H1 (cell line): ENCODE results near the gene MLYCD. TPM values are rescaled to one million over a fixed set of nuclear protein-coding genes. Genes with fewer than 3 reads are reported as not detected.

Experiments used
- CTCF ChIA-PET: fragments of 300-600 bp; sonication (Branson Sonifier 250); formaldehyde crosslinking; loops from one replicate; lab custom pipeline; 2021; ENCODE audit not compliant: partially characterized antibody; lab: Charles Lee
- POLR2A ChIA-PET: fragments of 300-600 bp; sonication (Branson Sonifier 250); formaldehyde crosslinking; loops from one replicate; lab custom pipeline; 2021; ENCODE audit warnings: inconsistent platforms; ENCODE audit not compliant: partially characterized antibody; lab: Charles Lee
- DNase-seq, 2 experiments: peaks; one replicate each; pipeline versions ENCODE4 v3.0.0 to v3.0.0-alpha.2; 2010 to 2022; ENCODE audit warnings: low spot score in 2 of 2, low read depth in 1 of 2, mixed read lengths in 1 of 2
- FAIRE-seq: peaks from 2 replicates; lab custom pipeline; 2011; peaks lifted over from hg19 to GRCh38; lab: Jason Lieb, UNC
- H2AFZ ChIP-seq: 2 replicates; pipeline ENCODE4 v1.8.1; 2012; ENCODE audit warnings: low read length, inconsistent platforms
- H2AK5ac ChIP-seq: 2 replicates; pipeline ENCODE4 v1.6.1; 2013; ENCODE audit warnings: low read depth, low read length
- H2BK120ac ChIP-seq: replicated peaks from 2 replicates; pipeline ENCODE3; 2013; ENCODE audit warnings: low read depth, low read length, inconsistent platforms
- H2BK12ac ChIP-seq: 2 replicates; pipeline ENCODE4 v1.6.1; 2013; ENCODE audit warnings: low read depth, low read length
- H2BK15ac ChIP-seq: 2 replicates; pipeline ENCODE4 v1.6.1; 2013; ENCODE audit warnings: low read length
- H2BK20ac ChIP-seq: 2 replicates; pipeline ENCODE4 v1.6.1; 2013; ENCODE audit warnings: low read length
- H2BK5ac ChIP-seq: 2 replicates; pipeline ENCODE4 v1.6.1; 2013; ENCODE audit warnings: low read depth, low read length
- H3K14ac ChIP-seq: 2 replicates; pipeline ENCODE4 v1.6.1; 2013; ENCODE audit warnings: inconsistent platforms; ENCODE audit not compliant: insufficient read length
- H3K18ac ChIP-seq: 2 replicates; pipeline ENCODE4 v1.6.1; 2013; ENCODE audit warnings: low read length; ENCODE audit errors: extremely low read depth
- H3K23ac ChIP-seq: 2 replicates; pipeline ENCODE4 v1.6.1; 2013; ENCODE audit warnings: inconsistent platforms; ENCODE audit not compliant: insufficient read length
- H3K23me2 ChIP-seq: 2 replicates; pipeline ENCODE4 v1.6.1; 2013; ENCODE audit warnings: low read depth, low read length
- H3K27ac ChIP-seq: 2 replicates; pipeline ENCODE4 v1.6.1; 2011; ENCODE audit warnings: low read depth, low read length, inconsistent platforms
- H3K27me3 ChIP-seq, 4 experiments: replicated peaks in 1 of 4; 1 replicate in 1 of 4; 2 replicates in 3 of 4; pipeline versions ENCODE4 v1.6.1 to v1.8.1; 2011 to 2013; ENCODE audit warnings: low read length in 3 of 4, mild to moderate bottlenecking in 3 of 4, inconsistent platforms in 2 of 4, mixed read lengths in 2 of 4, moderate library complexity in 1 of 4; ENCODE audit not compliant: control insufficient read depth in 3 of 4, insufficient read depth in 3 of 4; ENCODE audit errors: extremely low read depth in 1 of 4
- H3K36me3 ChIP-seq, 4 experiments: 2 replicates each; pipeline versions ENCODE4 v1.6.1 to v1.8.1; 2011 to 2013; ENCODE audit warnings: mild to moderate bottlenecking in 4 of 4, low read length in 3 of 4, moderate library complexity in 2 of 4, control low read depth in 1 of 4, inconsistent platforms in 1 of 4; ENCODE audit not compliant: insufficient read depth in 4 of 4, control insufficient read depth in 2 of 4
- H3K4ac ChIP-seq: replicated peaks from 2 replicates; pipeline ENCODE3; 2013; ENCODE audit warnings: low read length, low read depth, mixed read lengths, inconsistent platforms; ENCODE audit not compliant: insufficient read length
- H3K4me1 ChIP-seq, 4 experiments: replicated peaks in 1 of 4; 1 replicate in 1 of 4; 2 replicates in 3 of 4; pipeline versions ENCODE4 v1.6.1 to v1.8.1; 2011 to 2013; ENCODE audit warnings: low read length in 3 of 4, inconsistent platforms in 2 of 4, mixed read lengths in 1 of 4; ENCODE audit not compliant: insufficient read depth in 4 of 4, control insufficient read depth in 3 of 4
- H3K4me2 ChIP-seq, 2 experiments: 2 replicates each; pipeline versions ENCODE4 v1.6.1 to v1.8.1; 2011 to 2013; ENCODE audit warnings: low read depth in 2 of 2, low read length in 2 of 2, control low read depth in 1 of 2, inconsistent platforms in 1 of 2, mild to moderate bottlenecking in 1 of 2; ENCODE audit not compliant: insufficient read depth in 1 of 2
- H3K4me3 ChIP-seq, 4 experiments: fragments of 200-600, 300-600 bp in 1 of 4; sonication (generic), shearing (Covaris generic), sonication (Bioruptor Twin) in 1 of 4; 2 replicates each; pipeline versions ENCODE4 v1.5.1 to v1.8.1; 2011 to 2016; ENCODE audit warnings: low read length in 4 of 4, low read depth in 3 of 4, control low read depth in 2 of 4, inconsistent platforms in 2 of 4, mild to moderate bottlenecking in 2 of 4, mixed read lengths in 1 of 4, moderate library complexity in 1 of 4; ENCODE audit not compliant: insufficient read depth in 2 of 4; ENCODE audit errors: extremely low read depth in 1 of 4
- H3K56ac ChIP-seq: replicated peaks from 2 replicates; pipeline ENCODE3; 2013; ENCODE audit warnings: low read depth, mild to moderate bottlenecking, mixed read lengths, low read length, inconsistent platforms; ENCODE audit not compliant: insufficient read length
- H3K79me1 ChIP-seq: 2 replicates; pipeline ENCODE4 v1.6.1; 2013; ENCODE audit warnings: low read depth, low read length, control low read depth
- H3K79me2 ChIP-seq, 2 experiments: 2 replicates each; pipeline versions ENCODE4 v1.6.1 to v1.8.1; 2012 to 2013; ENCODE audit warnings: low read length in 2 of 2, mild to moderate bottlenecking in 2 of 2, inconsistent platforms in 1 of 2; ENCODE audit not compliant: insufficient read depth in 2 of 2, control insufficient read depth in 1 of 2
- H3K9ac ChIP-seq, 4 experiments: replicated peaks in 1 of 4; 1 replicate in 1 of 4; 2 replicates in 3 of 4; pipeline versions ENCODE4 v1.6.1 to v1.8.1; 2011 to 2013; ENCODE audit warnings: low read depth in 3 of 4, low read length in 3 of 4, control low read depth in 2 of 4, mild to moderate bottlenecking in 2 of 4, moderate library complexity in 2 of 4, inconsistent platforms in 1 of 4; ENCODE audit errors: extremely low read depth in 1 of 4
- H3K9me3 ChIP-seq, 2 experiments: 2 replicates each; pipeline versions ENCODE4 v1.6.1 to v1.8.1; 2012 to 2013; ENCODE audit warnings: mild to moderate bottlenecking in 2 of 2, moderate library complexity in 2 of 2, control low read depth in 1 of 2, inconsistent platforms in 1 of 2, low read depth in 1 of 2, low read length in 1 of 2, mixed read lengths in 1 of 2; ENCODE audit not compliant: insufficient read depth in 2 of 2
- H4K20me1 ChIP-seq, 2 experiments: replicated peaks in 1 of 2; 2 replicates each; pipeline versions ENCODE3 to v1.8.1; 2011 to 2013; ENCODE audit warnings: inconsistent platforms in 2 of 2, low read length in 2 of 2, mild to moderate bottlenecking in 1 of 2; ENCODE audit not compliant: insufficient read depth in 2 of 2, control insufficient read depth in 1 of 2
- H4K5ac ChIP-seq: 2 replicates; pipeline ENCODE4 v1.6.1; 2013; ENCODE audit warnings: low read length, low read depth, mixed read lengths, inconsistent platforms; ENCODE audit not compliant: insufficient read length
- H4K8ac ChIP-seq: 2 replicates; pipeline ENCODE4 v1.8.0; 2013; ENCODE audit warnings: mild to moderate bottlenecking, moderate library complexity, low read length, inconsistent platforms; ENCODE audit not compliant: insufficient read depth; ENCODE audit errors: extremely low read depth
- H4K91ac ChIP-seq: replicated peaks from 2 replicates; pipeline ENCODE3; 2013; ENCODE audit warnings: low read length, mixed read lengths, inconsistent platforms; ENCODE audit not compliant: insufficient read length
- WGBS, 2 experiments: shearing (Covaris generic) in 1 of 2; methylation state at CpG; one replicate each; pipeline versions ENCODE4 v1.1.6 to v1.1.7; 2013 to 2015; ENCODE audit warnings: low lambda C conversion rate in 2 of 2, mixed read lengths in 2 of 2, inconsistent platforms in 1 of 2, low coverage in 1 of 2, missing lambda C conversion rate in 1 of 2; ENCODE audit not compliant: insufficient replicate concordance in 2 of 2, insufficient coverage in 1 of 2, insufficient read length in 1 of 2; ENCODE audit errors: extremely low coverage in 1 of 2, missing lambda C conversion rate in 1 of 2; 5-methylcytosine and 5-hydroxymethylcytosine counted together
- polyA plus RNA-seq, 7 experiments: library from polyadenylated mRNA; depleted of rRNA in 3 of 7; stranded (reverse) in 5 of 7; unstranded in 2 of 7; fragments of >200 nt in 5 of 7; fragments of 200-250 nt in 2 of 7; gene quantifications; 1 replicate in 5 of 7; 2 replicates in 1 of 7; 4 replicates in 1 of 7; pipeline versions ENCODE4 v1.2.1 to v1.2.3, GENCODE V29; 2011 to 2013; ENCODE audit warnings: missing spikeins in 2 of 7, mixed read lengths in 2 of 7
- total RNA-seq: library from RNA; stranded (reverse); fragmentation: NEBNext Ultra II Directional; extraction: Animal tissue kit (Norgen Biotek cat#: 25700); gene quantifications from 2 replicates; pipeline ENCODE4 v1.2.1, GENCODE V29; 2021
- TF ChIP-seq, protein P1 (sequence below): IDR thresholded peaks from 2 replicates; pipeline ENCODE4 v1.6.1; 2011; ENCODE audit warnings: low read length, improper control_type of control experiment

MLYCD gene
- total and polyA plus RNA-seq, 2 of the 8 experiments (the other 6 are each of a cell fraction or from before 2014, with no cell fraction given): 3.7 to 7.0 TPM

DNA sequence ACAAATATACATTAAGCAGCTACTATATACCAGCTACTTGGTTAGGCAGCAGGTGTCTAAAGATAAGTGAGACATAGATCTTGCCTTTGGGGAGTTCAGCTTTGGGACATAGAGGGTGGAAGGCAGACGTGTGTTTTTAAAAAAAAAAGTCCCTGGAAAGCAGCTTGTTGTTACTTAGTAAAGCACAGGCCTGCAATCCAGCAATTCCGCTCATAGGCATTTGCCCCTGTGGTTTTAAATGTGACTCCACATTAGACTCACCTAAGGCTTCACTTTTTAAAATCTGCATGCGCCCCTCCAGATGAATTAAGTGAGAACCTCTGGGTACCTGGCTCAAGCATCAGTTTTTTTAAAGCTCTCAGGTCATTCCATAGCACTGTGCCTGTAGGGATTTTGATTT is 7.2 kb upstream of the MLYCD start:
- Histone ChIP-seq H3K9ac (no peak overlapping the region), H3K4me3 (no peak overlapping the region), H3K23ac (no peak overlapping the region), H2AFZ (no peak overlapping the region), H3K9me3 (peaks cover 0 to 3% of the 10 kb centered on the region in 2 experiments; a peak in 1 of 4 replicates), H3K23me2 (no peaks in the 10 kb centered on the region), H3K27ac (no peak overlapping the region), H3K18ac (no peak overlapping the region), H3K36me3 (no peaks in the 10 kb centered on the region), H3K27me3 (no peaks in the 10 kb centered on the region; a peak in 1 of 7 replicates), H2BK5ac (no peak overlapping the region), H2AK5ac (no peak overlapping the region), H3K79me1 (no peaks in the 10 kb centered on the region), H4K20me1 (no peaks in the 10 kb centered on the region), H3K4me2 (no peak overlapping the region), H4K5ac (no peak overlapping the region), H3K56ac (no peak overlapping the region), H2BK15ac (no peak overlapping the region), H4K8ac (no peak overlapping the region), H3K14ac (no peak overlapping the region), H3K4ac (no peak overlapping the region), H3K79me2 (no peaks in the 10 kb centered on the region), H3K4me1 (no peaks in the 10 kb centered on the region), H2BK12ac (no peak overlapping the region), H4K91ac (no peak overlapping the region), H2BK20ac (no peak overlapping the region), H2BK120ac (no peak overlapping the region)
- FAIRE-seq (no peak), DNase-seq (no peak)
- ChIA-PET CTCF (interaction anchor here (0.6 to 1.2 kb wide), 3 partner anchors 62 to 141 kb away, joined by 3 read pairs; partner anchors contain the start of gene OSGIN1), POLR2A (no interaction called here)
- WGBS, 2 experiments: 91% methylated on average over 3 of the region's 3 CpGs; no CpG with 5 or more reads in 1 of the 2 experiments
- TF ChIP-seq, protein P1, sequence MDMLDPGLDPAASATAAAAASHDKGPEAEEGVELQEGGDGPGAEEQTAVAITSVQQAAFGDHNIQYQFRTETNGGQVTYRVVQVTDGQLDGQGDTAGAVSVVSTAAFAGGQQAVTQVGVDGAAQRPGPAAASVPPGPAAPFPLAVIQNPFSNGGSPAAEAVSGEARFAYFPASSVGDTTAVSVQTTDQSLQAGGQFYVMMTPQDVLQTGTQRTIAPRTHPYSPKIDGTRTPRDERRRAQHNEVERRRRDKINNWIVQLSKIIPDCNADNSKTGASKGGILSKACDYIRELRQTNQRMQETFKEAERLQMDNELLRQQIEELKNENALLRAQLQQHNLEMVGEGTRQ: no peak
